ENCODE results near the gene PKIB. TPM values are rescaled to one million over a fixed set of nuclear protein-coding genes. Genes with fewer than 3 reads are reported as not detected.

PKIB gene
- total and polyA plus RNA-seq, 2 of the 4 experiments (the other 2 are of a cell fraction) = 6.3 to 13.1 TPM

- Histone ChIP-seq H2AK5ac (ENCODE audit: low read depth, low read length) (peak overlapping the region; percentile 26; the same call in 1 of the 2 replicates), H3K79me1 (ENCODE audit: low read depth in 1 of 2, low read length in 2 of 2) (peaks cover 0 to 4% of the 10 kb centered on the region in 2 experiments; a peak in 1 of 4 replicates), H2BK120ac (ENCODE audit: low read depth, low read length) (peak overlapping the region; percentile 42; the same call in 1 of the 2 replicates), H2AK9ac (replicated peaks; ENCODE audit: low read depth, low read length, poor library complexity) (no peak overlapping the region), H2BK15ac (ENCODE audit: low read depth, low read length) (peak overlapping the region; percentile 39; the same call in 1 of the 3 replicates), H3K4me1 (ENCODE audit: control insufficient read depth, insufficient read depth, low read length) (peaks cover 7% of the 10 kb centered on the region), H3K56ac (ENCODE audit: extremely low read depth, insufficient read depth, low read length) (no peak overlapping the region), H3K4me3 (ENCODE audit: insufficient read depth, low read depth, low read length) (no peak overlapping the region), H3K27me3 (ENCODE audit: control insufficient read depth, insufficient read depth, low read length) (no peaks in the 10 kb centered on the region), H3K9me1 (ENCODE audit: insufficient read depth, low read length) (peaks cover 8% of the 10 kb centered on the region), H3K4me2 (ENCODE audit: low read depth, low read length) (no peak overlapping the region), H4K8ac (ENCODE audit: low read depth in 2 of 2, low read length in 2 of 2) (peak overlapping the region in 1 of 2 experiments; percentile 42; a peak in 1 of 4 replicates), H3K14ac (replicated peaks; ENCODE audit: low read depth, low read length) (peak overlapping the region; percentile 37), H3K4ac (ENCODE audit: low read depth, low read length) (peak overlapping the region; percentile 32; the same call in 1 of the 2 replicates), H4K20me1 (ENCODE audit: insufficient read depth, low read length) (no peaks in the 10 kb centered on the region), H2BK5ac (ENCODE audit: low read depth, low read length, poor library complexity, severe bottlenecking) (peak overlapping the region; percentile 4), H3K23ac (ENCODE audit: low read depth, low read length) (peak overlapping the region; percentile 20; the same call in 1 of the 2 replicates), H4K91ac (ENCODE audit: insufficient read depth, low read depth, low read length) (no peak overlapping the region; the same call in 1 of the 2 replicates), H3K9me3 (ENCODE audit: control insufficient read depth, insufficient read depth, low read length) (no peaks in the 10 kb centered on the region), H3K36me3 (ENCODE audit: control insufficient read depth, insufficient read depth, low read length) (no peaks in the 10 kb centered on the region), H3K9ac (ENCODE audit: low read depth, low read length) (no peak overlapping the region), H3K27ac (ENCODE audit: insufficient read depth, low read length) (no peak overlapping the region; the same call in 1 of the 2 replicates), H2AFZ (replicated peaks; ENCODE audit: low read length, poor library complexity) (peak overlapping the region; percentile 79), H4K5ac (ENCODE audit: low read depth, low read length) (no peak overlapping the region), H2BK20ac (ENCODE audit: low read depth, low read length) (peak overlapping the region; percentile 53; the same call in 1 of the 2 replicates), H3K18ac (ENCODE audit: low read depth, low read length) (no peak overlapping the region; the same call in 1 of the 2 replicates)
- DNase-seq (peak; percentile 75), ATAC-seq (ENCODE audit: low read depth) (peak; percentile 55)
- POLR2A ChIA-PET (ENCODE audit: unreplicated experiment) = no interaction called here
- no TSS peak for BruUV-seq (replicated peaks)
- dilution Hi-C loops (cut with HindIII; ENCODE audit: low sequenced_read_pairs, unreplicated experiment) = no loop called here
- no peak for TF ChIP-seq USF2 (IDR thresholded peaks at IDR 0.05; ENCODE audit: low read depth, low read length)
- no peak for TF ChIP-seq FOS (IDR thresholded peaks at IDR 0.05; ENCODE audit: low read depth, low read length)
- TF ChIP-seq BHLHE40 (IDR thresholded peaks at IDR 0.05; ENCODE audit: low read depth, low read length) = no peak
- no peak for TF ChIP-seq MAFK (IDR thresholded peaks at IDR 0.05; ENCODE audit: low read depth, low read length)
- no peak for TF ChIP-seq POLR2A (IDR thresholded peaks at IDR 0.05; ENCODE audit: low read depth, low read length)
- no peak for TF ChIP-seq RCOR1 (IDR thresholded peaks at IDR 0.05; ENCODE audit: insufficient replicate concordance, low read length)
- no peak for TF ChIP-seq ELK1 (IDR thresholded peaks at IDR 0.05; ENCODE audit: borderline replicate concordance, low read depth, low read length)
- no peak for TF ChIP-seq CEBPB (IDR thresholded peaks at IDR 0.05; ENCODE audit: low read depth, low read length)
- no peak for TF ChIP-seq SMC3 (IDR thresholded peaks at IDR 0.05; ENCODE audit: low read depth, low read length)
- no peak for TF ChIP-seq MXI1 (IDR thresholded peaks at IDR 0.05; ENCODE audit: borderline replicate concordance, low read depth, low read length)
- no peak for TF ChIP-seq MAZ (IDR thresholded peaks at IDR 0.05; ENCODE audit: borderline replicate concordance, low read depth, low read length)
- TF ChIP-seq RAD21 (IDR thresholded peaks at IDR 0.05; ENCODE audit: low read length) = no peak
- TF ChIP-seq CTCF (conservative IDR thresholded peaks at IDR 0.05; ENCODE audit: low read depth, low read length) = no peak
- no peak for TF ChIP-seq NFE2L2 (IDR thresholded peaks at IDR 0.05; ENCODE audit: low read depth, low read length)
- no peak for TF ChIP-seq CHD1 (IDR thresholded peaks at IDR 0.05; ENCODE audit: low read depth, low read length)
- no peak for TF ChIP-seq RFX5 (IDR thresholded peaks at IDR 0.05; ENCODE audit: low read depth, low read length)
- intact Hi-C loops (cut with micrococcal nuclease) = no loop called here
- WGBS, 2 experiments (ENCODE audit: extremely low coverage in 2 of 2, insufficient read length in 1 of 2) = 80% methylated on average over 1 of the region's 3 CpGs; no CpG with 5 or more reads in 1 of the 2 experiments
- in situ Hi-C loops (cut with MboI; ENCODE audit: low sequenced_read_pairs) = no loop called here
- CTCF ChIA-PET = no interaction called here
These were observed 82.0 kb downstream of the PKIB start for GRCh38 chr6:122692175-122692598.

All from IMR-90 (cell line).